IPS-18c (cell line): ENCODE results near the gene ZNF827.
A peak's percentile ranks its signal among the peaks of the same experiment; 100 is the strongest.

Experiments
- H3K4me3 ChIP-seq: 2 replicates; pipeline ENCODE4 v1.7.0; 2013; ENCODE audit warnings: low read depth, mild to moderate bottlenecking, low read length, moderate library complexity; ENCODE audit not compliant: insufficient read depth
- H3K9me3 ChIP-seq: one replicate; pipeline ENCODE4 v1.6.1; 2013; ENCODE audit warnings: mild to moderate bottlenecking, low read length, moderate library complexity; ENCODE audit not compliant: control insufficient read depth, insufficient read depth

Gene ZNF827

DNA sequence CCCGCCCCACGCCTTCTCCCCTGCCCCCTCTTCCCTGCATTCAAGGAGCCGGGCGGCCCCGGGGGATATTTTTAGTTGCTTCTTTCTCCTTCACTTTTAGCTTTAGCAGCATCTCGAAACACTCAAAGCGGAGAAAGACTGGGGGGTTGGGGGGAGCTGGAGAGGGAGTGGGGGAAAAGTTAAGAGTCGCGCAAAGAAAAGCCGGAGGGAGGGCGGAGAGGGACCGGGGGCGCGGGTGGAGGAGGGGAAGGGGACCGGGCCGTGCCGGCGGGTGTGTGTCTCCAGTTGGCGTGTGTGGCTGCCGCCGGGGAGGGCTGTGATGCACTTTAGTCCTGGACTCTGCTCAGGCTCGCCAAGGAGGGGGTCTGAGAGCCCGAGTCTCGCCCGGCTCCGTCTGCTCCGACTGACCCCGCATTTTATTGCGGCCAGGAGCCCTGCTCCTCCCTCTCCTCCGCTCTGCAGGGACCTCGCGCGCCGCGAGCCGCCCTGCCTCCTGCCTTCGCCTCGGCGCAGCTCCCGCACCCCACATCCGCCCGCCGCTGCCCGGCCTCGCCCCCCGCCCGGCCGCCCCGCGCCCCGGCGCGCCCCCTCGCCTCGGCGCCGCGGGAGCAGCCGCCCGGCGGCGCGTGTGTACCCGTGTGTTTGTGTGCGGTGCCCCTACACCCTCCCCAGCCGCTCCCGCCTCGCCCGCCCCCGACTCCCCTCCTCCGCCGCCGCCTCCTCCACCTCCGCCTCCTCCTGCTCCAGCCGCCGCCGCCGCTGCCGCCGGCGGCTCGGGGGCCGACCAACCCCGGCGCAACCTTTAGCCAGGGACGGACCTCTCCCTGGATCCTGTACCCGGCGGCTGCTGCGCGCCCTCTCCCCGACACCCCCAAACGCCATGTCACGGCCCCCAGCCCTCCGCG is 1.4 kb downstream of the ZNF827 start:
- Histone ChIP-seq H3K4me3 (peak overlapping the region; percentile 88), H3K9me3 (no peaks in the 10 kb centered on the region)

DNA sequence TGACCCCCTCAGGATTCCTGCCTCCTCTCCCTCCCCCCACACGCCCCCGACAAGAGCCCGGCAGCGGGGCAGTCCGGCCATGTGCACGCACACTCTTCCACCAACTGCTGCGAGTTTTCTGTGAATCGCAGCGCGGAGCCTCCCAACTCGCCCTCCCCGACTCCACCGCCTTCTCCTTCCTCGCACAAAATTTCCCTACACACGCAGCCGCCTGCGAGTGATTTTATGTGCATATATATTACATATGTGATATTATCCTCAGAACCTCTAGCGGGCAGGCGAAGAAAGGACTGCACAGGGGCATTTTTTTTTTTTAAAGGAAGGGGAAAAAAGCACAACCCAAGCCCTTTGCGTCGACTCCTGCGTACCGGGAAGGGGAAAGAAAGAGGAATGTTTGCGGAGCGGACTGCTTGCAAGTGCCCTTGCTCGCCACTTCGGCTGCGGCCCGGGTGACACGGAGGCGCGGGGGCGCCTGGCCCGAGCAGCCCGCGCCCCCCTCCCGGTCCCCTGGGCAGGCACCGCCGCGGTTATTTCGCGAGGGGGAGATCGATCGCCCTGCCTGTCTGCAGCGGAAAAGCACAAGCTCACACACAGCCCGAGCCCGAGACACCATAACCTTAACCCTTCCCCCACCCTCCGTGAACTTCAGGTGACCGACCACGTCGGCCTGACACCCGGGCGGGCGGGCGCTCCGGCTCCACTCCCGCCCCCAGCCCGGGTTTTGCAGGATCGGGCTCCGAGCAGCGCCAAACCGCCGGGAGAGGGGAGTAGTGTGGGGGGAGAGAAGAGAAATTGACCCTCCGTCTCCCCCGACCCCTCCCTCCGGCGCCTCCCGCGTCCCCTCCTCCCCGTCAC is 2.3 kb downstream of the ZNF827 start:
- Histone ChIP-seq H3K9me3 (no peaks in the 10 kb centered on the region), H3K4me3 (peak overlapping the region; percentile 88)

- Histone ChIP-seq H3K9me3 (no peaks in the 10 kb centered on the region), H3K4me3 (peak overlapping the region; percentile 88)
Measured at GRCh38 chr4:145935253-145936141, 3.1 kb downstream of the ZNF827 start.

DNA sequence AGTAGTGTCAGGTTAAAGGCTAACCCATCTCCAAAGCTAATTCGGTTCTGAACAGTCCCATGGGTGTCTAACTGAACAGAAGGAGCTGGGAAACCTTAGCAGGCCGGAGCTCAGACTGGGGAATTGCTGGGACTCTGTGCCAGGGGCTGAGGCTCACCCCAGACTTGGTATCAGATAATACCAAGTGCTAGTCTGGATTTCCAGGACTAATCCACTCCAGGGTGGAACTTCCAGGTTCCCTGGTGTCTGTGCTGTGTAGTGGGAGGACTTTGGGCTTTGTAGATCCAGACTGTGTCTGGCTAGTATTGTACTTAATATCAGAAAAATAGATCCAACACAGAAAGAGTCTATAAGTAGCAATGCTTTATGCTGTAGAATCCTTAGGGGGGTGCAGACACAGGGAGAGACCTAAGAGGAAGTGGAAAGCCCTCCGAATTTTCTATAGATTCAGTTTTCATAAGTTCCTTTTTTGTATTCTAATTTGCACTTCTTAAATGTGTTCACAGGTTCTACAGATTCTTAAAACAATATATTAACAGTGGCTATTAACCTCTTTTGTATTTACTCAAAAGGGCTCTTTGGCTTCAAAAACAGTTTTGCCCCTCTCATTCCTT is 4.1 kb downstream of the ZNF827 start:
- H3K4me3 ChIP-seq: no peak overlapping the region
- no peaks in the 10 kb centered on the region for H3K9me3 ChIP-seq

DNA sequence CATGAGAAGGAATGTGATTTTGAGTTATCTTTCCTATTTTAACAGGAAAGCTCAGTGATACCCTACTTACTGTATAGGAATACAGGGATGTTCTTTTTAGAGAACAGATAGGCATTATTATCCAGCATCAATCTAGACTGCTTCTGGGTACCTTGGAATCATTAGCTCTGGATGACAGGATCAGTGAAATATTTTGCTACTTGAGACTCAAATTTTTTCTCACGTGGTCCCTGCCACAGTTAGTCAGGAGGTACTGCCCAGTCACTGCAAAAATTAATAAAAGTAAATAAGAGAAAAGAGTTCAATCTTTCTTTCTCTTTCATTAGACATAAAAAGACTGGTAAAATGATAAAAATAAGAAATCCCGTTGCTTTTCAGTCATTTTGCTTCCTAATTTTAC is 5.5 kb downstream of the ZNF827 start:
- Histone ChIP-seq H3K4me3 (no peak overlapping the region), H3K9me3 (no peaks in the 10 kb centered on the region)

- Histone ChIP-seq H3K9me3 (no peaks in the 10 kb centered on the region), H3K4me3 (no peak overlapping the region)
Measured at GRCh38 chr4:145931403-145931802, 7.2 kb downstream of the ZNF827 start.

- no peak overlapping the region for H3K4me3 ChIP-seq
Measured at GRCh38 chr4:145930592-145930991, 8.0 kb downstream of the ZNF827 start.

GRCh38 chr4:145929415-145930178 is 9.0 kb downstream of the ZNF827 start:
- no peaks in the 10 kb centered on the region for H3K9me3 ChIP-seq
- H3K4me3 ChIP-seq: no peak overlapping the region

More at GRCh38 chr4:145930592-145930991, 8.0 kb downstream of the ZNF827 start:
- no peaks in the 10 kb centered on the region for H3K9me3 ChIP-seq

DNA sequence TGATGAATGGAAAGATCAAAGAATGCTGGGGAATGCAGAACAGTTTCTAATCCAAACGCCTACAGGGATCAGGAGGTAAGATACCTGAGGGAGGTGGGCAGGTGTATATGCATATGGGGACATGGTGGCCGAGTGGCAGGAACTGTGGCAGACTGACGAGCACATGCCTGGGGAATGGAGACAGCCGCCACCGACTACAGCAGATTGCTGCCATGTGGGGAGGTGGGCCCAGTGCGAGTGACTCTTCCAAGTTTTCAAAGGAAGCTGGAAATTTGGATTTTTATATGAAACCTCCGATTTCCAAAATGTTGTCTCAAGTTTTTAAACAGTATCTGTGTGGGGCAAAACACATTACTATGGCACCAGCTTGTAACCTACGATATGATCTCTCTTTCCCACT is 9.9 kb downstream of the ZNF827 start:
- Histone ChIP-seq H3K4me3 (no peak overlapping the region), H3K9me3 (no peaks in the 10 kb centered on the region)

DNA sequence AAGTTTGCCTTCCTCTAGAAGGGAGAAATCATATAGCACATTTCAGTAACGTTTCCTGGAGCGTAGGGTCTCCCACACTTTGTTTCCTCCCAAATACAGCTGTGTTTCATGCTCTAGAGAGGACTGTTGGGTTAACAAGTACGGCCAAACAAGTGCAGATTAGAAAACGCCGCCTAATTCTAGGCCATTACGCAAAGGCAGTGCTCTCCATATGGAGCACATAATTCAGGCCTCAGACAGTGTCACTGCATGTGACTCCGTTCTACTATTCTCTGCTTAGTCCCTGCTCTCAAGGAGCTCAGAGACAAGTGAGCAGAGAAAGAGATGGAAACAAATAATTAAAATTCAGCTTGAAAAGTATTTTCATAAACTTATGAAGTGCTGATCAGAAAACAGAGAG is 11.6 kb downstream of the ZNF827 start:
- no peaks in the 10 kb centered on the region for H3K9me3 ChIP-seq

GRCh38 chr4:145921231-145921630 is 17.4 kb downstream of the ZNF827 start:
- no peak overlapping the region for H3K4me3 ChIP-seq
- H3K9me3 ChIP-seq: no peaks in the 10 kb centered on the region

More for the DNA sequence above, 11.6 kb downstream of the ZNF827 start:
- H3K4me3 ChIP-seq: no peak overlapping the region

DNA sequence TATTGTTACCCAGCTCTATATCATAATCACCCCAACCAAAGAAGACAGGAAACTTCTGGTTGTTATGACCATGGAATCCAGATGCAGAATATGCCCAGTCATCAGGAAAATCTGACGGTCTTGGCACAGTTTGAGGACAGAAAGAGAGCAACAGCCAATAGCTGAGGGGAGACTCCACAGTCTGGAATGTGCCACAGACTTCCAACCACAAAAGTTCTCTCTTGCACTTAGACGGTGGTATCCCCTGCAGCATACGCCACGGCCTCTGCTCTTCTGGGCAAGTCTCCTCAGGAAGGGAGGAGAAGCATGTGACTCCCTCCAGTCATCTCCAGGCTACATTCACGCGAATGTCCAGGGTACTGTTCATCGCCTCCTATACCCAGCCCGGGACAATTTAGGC is 18.4 kb downstream of the ZNF827 start:
- no peak overlapping the region for H3K4me3 ChIP-seq
- no peaks in the 10 kb centered on the region for H3K9me3 ChIP-seq

DNA sequence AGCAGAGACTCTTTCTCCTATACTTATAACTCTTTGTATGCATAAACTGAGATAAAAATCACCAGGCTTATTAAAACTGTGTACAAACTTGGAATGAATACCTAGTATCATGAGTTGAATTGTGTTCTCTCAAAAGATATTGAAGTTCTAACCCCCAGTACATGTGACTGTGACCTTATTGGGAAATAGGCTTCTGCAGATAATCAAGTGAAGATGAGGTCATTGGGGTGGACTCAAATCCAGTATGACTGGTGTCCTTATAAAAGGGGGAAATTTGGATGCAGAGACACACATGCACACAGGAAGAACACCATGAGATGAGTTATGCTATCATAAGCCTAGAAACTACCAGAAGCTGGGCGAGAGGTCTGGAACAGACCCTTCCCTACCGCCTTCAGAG is 26.2 kb downstream of the ZNF827 start:
- no peak overlapping the region for H3K4me3 ChIP-seq

DNA sequence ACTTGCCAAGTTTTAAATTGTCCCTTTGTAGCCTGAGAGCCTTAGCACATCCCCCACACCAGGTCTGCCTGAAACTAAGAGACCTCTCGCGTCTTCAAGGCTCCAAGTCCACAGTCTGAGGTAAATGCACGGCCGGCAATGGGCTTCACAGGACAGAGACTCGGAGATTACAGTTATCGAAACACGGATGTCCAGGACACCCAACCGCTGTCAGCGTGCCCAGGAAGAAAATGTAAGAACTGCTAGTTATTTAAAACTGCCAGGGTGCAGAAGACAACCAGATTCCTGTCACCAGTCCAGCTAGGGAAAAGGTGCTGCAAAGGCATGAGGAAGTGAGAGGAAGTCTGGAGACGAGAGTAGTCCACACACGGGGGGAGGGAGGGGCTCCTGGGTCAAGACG is 28.9 kb downstream of the ZNF827 start:
- H3K4me3 ChIP-seq: no peak overlapping the region
- no peaks in the 10 kb centered on the region for H3K9me3 ChIP-seq

More for the DNA sequence above, 26.2 kb downstream of the ZNF827 start:
- H3K9me3 ChIP-seq: no peaks in the 10 kb centered on the region

GRCh38 chr4:145909281-145909715 is 29.3 kb downstream of the ZNF827 start:
- Histone ChIP-seq H3K9me3 (no peaks in the 10 kb centered on the region), H3K4me3 (no peak overlapping the region)

GRCh38 chr4:145907812-145908211 is 30.8 kb downstream of the ZNF827 start:
- H3K4me3 ChIP-seq: no peak overlapping the region
- H3K9me3 ChIP-seq: no peaks in the 10 kb centered on the region
